NCI-H2107 (cell line): ENCODE measurements around the gene ZNF619.
A peak's percentile ranks its signal among the peaks of the same experiment; 100 is the strongest.

Experiments used
- DNase-seq: peaks from one replicate; lab custom pipeline; 2025; lab: John Stamatoyannopoulos, UW

The ZNF619 gene

DNA sequence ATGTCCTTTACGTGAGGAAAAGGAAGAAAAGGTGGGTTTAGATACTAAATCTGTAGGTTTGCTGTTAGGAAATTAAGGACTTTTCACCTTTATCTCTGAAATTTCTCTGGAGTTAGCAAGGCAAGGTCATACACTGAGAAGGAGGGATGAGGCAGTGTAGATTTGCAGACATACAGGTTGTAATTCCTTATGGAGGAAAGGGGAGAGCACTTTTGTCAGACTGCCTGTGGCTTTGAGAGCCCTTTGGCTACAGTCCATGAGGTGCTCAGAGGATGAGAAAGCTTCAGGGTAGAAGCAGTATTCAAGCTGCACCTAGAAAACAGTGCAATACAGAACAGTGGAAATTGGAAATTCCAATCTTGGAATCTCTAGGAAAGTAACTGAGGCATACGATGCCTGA is 11.5 kb upstream of the ZNF619 start:
- no peak for DNase-seq

- no peak for DNase-seq
Measured at GRCh38 chr3:40468018-40468417, 8.9 kb upstream of the ZNF619 start.

DNA sequence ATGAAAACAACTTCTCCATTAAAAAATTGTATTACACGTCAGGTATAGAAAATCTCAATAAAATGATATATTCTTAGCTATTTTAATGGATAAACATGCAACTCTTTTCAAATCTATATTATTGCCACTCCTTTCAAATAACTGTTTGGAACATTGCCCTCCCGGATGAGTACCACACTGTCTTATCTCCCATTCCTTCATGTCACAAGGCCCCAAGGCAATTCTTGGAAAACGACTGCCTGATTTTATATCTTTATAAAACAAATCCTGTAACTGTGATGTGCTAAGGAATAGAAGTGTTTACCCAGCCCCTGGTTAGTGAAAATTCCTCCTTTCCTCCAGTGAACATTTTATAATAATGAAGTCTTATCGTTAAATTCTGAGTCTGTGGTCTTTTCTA is 6.2 kb upstream of the ZNF619 start:
- no peak for DNase-seq

GRCh38 chr3:40477666-40478065 is 744 bp downstream of the ZNF619 start:
- no peak for DNase-seq

GRCh38 chr3:40487172-40487571 is 10.2 kb downstream of the ZNF619 start:
- DNase-seq = no peak

DNA sequence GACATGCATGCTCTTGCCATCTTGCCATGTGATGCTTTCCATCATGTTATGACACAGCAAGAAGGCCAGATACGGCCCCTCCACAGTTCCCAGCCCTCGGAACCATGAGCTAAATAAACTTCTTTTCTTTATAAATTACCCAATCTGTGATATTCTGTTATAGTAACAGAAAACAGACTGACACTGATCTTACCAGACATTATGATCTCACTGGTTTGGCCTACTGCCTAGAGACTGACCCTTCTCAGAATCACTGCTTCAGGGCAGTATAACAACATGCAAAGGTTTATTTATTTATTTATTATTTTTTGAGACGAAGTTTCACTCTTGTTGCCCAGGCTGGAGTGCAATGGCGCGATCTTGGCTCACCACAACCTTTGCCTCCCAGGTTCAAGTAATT is 14.0 kb downstream of the ZNF619 start:
- no peak for DNase-seq

DNA sequence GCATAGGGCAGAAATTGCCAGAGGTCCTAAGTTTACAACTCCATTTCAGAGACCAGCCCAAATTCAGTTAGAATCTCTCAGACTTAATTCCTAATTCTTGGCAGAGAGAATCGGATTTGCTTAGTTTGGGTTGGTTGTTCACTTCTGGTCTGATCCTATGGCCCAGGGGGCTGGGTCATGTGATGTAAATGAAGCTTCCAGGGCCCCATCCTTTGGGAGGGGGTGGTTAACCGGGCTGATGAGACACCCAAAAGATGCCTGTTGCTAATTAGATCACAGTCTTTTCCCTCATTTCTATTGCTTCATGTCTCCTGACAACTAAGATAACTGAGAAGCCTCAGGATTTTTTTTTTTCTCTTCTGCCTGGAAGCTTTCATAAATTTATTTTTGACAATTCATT is 17.8 kb downstream of the ZNF619 start:
- no peak for DNase-seq

DNA sequence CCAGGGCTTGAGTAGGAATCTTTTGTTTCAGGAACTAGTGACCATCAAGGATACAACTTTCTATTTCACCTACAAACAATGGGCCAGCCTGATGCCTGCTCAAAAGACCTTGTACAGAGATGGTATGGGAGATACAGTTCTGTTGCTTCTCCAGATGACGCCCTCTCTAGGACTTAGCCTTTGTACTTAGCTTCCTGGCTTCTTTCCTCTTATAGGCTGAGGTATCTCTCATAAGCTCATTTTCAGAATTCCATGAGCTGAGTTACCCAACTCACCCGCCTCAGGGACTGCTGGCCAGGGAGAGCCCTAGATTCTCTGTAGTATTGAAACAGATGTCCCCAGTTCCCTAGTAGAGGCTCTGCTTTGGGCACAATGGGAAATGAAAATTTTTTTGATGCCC is 20.4 kb downstream of the ZNF619 start:
- DNase-seq = no peak

DNA sequence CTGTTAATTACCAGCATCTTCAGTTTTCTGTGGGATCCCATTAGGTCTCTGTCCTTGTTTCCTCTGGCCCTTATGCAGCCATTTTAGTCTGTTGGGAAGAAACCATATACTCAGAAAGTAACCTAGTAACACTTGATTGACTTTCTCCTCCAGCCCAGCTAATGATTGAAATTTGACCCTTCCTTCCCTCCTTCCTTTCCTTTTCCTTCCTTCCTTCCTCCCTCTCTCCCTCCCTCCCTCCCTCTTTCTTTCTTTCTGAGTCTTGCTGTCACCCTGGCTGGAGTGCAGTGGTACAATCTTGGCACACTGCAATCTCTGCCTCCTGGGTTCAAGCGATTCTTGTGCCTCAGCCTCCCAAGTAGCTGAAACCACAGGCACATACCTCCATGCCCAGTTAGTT is 23.0 kb downstream of the ZNF619 start:
- DNase-seq = no peak

- no peak for DNase-seq
Measured at GRCh38 chr3:40502034-40502433, 25.1 kb downstream of the ZNF619 start.

GRCh38 chr3:40504636-40505430 is 27.9 kb downstream of the ZNF619 start:
- no peak for DNase-seq

DNA sequence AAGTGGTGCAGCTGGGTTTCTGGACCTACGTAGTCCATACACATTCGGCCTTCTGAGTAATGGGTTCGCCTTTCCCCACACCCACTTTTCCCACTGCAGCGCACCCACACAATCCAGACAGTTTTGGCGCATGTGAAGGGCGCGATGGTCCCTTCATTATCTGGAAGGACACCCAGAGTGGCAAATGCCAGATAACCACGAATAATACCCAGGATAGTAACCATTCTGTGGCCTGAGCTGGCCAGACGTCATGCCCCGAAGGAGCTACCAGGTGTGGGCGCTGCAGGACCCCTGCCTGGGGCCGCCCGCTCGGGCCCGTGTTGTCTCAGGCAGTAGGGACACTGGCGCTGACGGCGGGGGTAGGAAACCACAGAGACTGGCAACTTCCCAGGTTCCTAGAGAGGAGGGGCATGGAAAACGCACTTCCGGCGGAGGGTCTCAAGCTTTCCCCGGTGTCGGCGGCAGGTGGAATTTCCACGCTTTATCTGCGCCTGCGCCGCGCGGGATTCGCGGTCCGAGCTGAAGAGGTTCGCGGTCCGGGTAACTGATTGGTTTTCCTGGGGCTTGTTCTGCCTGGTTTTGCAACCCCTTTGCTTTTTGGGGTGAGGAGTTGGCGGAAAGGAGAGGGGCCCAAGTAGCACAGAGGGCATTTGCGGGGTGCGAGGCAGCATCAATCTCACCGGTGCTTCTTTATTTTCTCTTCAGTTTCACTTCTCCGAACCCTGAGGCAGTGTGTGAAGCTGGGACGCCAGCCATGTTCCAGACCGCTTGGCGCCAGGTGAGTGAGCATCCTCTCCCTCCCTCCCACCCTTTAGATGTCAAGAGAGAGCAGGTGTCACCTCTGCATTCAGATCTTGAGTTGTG is 28.9 kb downstream of the ZNF619 start, which contains the start of gene ZNF620:
Gene ZNF620 (plus strand): TSS at position 441 of the 864 bp plus-strand sequence. CDS start 314 bp downstream, at position 755.
- DNase-seq = peak; percentile 71

- DNase-seq = no peak
Measured at GRCh38 chr3:40511031-40511718, 34.3 kb downstream of the ZNF619 start.

GRCh38 chr3:40516201-40516600 is 39.3 kb downstream of the ZNF619 start:
- DNase-seq = no peak

DNA sequence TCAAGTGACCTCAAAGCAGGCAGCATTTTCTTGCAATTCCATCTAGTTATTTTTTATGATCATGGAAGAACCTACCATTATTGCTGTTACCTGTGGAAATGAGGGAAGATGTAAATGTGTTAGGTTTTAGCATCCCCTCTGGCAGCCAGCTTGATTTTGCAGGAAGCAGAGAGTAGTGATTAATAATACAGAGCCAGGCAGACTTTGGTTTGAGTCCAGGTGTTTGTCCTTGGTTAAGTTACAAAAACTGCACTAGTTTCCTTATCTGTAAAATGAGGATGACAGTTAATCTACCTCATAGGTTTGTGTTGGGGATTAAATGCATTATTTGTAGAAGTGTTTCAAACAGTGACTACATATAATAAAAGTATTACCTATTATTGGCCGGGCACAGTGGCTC is 41.1 kb downstream of the ZNF619 start:
- no peak for DNase-seq

GRCh38 chr3:40518848-40519247 is 41.9 kb downstream of the ZNF619 start:
- DNase-seq = no peak

DNA sequence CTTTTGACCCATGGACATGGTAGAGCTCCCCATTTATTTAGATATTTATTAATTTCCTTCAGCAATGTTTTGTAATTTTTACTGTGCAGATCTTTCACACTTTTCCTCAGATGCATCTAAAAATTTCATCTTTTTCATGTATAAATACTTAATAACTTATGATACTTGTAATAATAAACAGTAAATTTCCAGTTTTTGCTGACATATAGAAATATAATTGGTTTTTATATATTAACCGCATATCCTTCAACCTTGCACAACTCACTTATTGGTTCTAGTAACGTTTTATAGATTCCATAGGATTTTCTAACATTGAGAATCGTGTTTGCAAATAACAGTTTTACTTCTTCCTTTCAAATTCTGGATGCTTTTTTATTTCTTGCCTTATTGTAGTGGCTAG is 44.3 kb downstream of the ZNF619 start:
- DNase-seq = no peak

GRCh38 chr3:40523781-40524180 is 46.9 kb downstream of the ZNF619 start:
- DNase-seq = no peak

GRCh38 chr3:40524222-40524567 is 47.3 kb downstream of the ZNF619 start:
- DNase-seq = no peak

DNA sequence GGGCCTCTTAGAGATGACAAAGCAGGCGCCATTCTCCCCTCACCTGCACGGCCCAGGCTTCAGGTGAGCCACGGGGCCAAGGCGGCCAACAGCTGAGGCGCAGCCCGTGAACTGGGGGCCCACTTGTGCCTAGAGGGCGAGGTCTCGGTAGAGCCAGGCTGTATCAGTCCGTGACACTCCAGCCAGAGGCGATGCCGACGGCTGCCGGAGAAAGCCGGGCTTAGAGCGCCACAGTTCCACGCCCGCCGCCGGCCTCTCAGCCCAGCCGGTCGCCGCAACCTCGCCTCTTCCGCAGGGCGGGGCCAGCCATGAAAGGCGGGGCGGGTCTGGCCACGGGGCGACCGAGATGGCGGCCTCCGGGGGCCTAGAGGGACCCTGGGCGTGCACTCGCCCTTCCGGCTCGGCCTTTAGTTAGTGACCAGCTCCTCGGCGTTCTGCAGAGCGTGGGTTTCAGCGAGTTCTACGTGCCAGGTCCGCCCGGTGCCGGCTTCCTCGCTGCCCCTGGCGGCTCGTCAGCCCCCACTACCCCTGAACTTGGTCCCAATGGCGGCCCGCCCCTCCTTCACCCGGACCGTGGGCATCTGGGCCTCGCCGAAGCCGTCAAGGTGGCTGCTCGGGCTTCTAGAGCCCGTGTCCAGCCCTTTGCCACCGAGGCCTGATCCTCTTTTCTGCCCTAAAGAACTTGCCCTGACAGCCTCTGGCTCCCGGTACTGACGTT is 47.8 kb downstream of the ZNF619 start, which contains the start of gene ZNF621:
Gene ZNF621 (plus strand): TSS at position 393 of the 718 bp plus-strand sequence. CDS start 881 bp downstream, outside the sequence.
- DNase-seq = peak; percentile 38

DNA sequence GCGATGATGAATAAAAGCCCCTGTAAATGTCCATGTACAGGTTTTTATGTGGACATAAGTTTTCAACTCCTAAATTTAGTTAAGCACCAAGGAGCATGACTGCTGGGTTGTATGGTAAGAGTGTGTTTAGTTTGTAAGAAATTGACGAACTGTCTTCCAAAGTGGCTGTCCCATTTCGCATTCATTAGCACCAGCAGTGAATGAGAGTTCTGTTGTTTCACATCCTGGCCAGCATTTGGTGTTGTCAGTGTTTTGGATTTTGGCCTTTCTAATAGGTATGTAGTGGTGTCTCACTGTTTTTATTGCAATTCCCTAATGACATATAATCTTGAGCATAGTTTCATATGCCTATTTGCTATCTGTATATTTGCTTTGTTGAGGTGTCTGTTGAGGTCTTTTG is 51.5 kb downstream of the ZNF619 start:
- no peak for DNase-seq

DNA sequence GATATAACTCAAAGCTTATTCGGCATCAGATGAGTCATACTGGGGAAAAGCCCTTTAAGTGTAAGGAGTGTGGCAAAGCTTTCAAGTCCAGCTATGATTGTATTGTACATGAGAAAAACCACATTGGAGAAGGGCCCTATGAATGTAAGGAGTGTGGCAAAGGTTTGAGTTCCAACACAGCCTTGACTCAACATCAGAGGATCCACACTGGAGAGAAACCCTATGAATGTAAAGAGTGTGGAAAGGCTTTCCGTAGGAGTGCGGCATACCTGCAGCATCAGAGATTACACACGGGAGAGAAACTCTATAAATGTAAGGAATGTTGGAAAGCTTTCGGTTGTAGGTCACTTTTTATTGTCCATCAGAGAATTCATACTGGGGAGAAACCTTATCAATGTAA is 55.3 kb downstream of the ZNF619 start:
- no peak for DNase-seq
